NCI-H345 treated with DMSO at 0.1 percent for 48 hours (cell line): ENCODE data around the gene CLEC9A.
"Not testable (repeated sequence)": the region's sequence is repeated elsewhere in the genome, so short reads cannot be mapped to it uniquely, and the experiment has no call there.

ENCODE experiments used
- DNase-seq: peaks from one replicate; lab custom pipeline; 2025; ENCODE audit not compliant: unreplicated experiment; lab: John Stamatoyannopoulos, UW

CLEC9A gene

DNA sequence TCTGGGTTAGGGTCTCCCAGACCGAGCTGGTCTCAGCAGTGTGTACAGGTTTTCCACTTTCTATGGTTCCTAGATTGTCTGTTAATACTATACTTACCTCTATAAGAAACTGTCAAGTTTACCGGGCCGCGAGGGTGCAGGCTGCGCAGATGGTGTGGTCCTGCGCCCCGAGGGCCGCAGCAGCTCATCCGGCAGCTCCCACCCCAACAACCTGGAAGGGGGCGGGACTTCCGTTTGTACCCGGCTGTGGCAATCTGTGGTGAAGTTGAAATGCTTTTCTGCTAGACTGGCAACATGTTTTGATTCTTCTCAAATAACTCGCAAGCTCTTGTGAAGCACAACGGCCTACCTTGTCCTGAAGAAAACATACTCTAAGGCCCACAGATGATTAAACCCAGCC is at the start of gene CLEC9A:
Gene CLEC9A (plus strand): TSS at position 237 of the 400 bp plus-strand sequence. CDS start 22,006 bp downstream, outside the sequence.
- no peak for DNase-seq

DNA sequence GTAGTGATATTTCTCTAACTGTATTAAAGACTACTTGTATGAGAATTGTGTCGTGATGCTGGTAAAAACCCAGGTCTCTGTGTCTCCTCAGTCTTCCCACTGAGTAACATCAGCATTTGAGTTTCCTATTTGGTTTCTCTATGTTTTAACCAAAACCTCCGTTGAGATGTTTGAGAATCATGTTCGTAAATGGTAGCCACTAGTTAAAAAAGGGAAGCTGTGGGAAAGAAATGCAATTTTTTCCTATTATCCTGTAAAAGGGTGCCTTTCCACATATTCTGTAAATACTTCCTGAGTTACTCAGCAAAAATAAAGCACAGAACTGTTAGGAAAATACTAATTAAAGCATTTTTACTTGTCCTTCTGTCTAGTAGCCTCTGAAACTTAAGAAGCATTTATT is 38.6 kb upstream of the CLEC9A start:
- no peak for DNase-seq

DNA sequence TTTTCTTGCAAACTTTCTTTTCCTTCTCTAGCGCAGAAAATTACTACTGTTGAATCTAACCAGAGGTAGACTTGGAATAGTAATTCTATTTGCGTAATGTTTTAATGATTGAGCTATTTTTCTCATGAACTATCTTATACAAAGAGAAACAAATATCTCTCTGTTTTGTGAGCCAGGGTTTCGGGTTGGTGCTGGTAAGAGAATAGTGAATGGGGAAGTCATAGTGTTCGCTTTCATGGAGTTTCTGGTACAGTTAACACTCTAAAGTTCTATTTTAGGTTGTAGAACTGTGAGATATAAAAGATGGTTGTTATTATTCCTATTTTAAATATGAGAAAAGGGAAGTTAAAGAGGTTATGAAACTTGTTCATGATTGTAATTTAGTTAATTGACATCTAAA is 38.2 kb upstream of the CLEC9A start:
- no peak for DNase-seq

DNA sequence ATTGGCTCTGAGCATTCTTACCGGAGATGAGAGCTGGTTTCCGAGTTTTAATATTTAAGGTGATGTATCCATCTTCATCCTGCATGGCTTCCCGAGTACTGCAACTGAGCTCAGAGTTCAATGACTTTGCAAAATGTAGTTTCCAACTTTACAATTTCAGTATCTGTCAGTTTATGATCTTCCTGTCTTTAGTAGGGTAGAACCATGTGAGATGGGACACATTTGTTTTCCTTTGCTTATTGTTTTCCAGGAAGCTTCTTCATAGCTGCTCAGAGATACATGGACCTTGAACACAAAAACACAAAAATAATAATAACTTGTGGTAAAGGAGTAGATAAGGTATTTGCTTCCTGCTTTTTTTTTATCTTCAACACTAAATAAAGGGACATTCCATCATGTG is 31.5 kb upstream of the CLEC9A start, which contains the start of gene CLEC1B:
Gene CLEC1B (minus strand): TSS at position 106 of the 400 bp plus-strand sequence. CDS start 21 bp downstream, at position 85.
- DNase-seq = no peak

DNA sequence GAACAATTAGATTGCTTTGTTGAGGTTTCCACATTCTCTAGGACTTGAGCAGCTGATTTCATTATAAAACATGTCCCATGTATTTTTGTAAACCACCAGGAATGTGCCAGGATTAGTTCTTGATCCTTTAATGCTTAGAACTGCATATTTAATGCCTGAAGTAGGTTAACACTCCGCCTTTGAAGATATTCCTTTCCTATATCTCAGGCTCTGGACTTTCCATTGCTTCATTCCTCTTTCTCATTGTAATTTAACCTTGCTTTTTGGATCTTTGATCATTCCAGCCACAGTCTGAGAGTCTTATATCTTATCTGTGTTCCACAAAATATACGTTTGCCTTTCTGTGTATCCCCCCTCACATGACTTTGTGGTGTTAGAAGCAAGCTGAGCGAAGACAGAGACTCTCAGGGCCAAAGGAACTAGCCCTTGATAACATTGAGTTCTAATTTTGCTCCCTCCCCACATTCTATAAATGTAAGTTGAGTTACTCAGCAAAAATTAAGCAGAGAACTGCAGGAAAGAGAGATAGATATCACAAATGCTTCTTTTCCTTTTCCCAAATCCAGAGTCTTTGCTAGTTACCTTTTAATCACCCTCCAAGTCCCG is 29.2 kb upstream of the CLEC9A start:
- no peak for DNase-seq

DNA sequence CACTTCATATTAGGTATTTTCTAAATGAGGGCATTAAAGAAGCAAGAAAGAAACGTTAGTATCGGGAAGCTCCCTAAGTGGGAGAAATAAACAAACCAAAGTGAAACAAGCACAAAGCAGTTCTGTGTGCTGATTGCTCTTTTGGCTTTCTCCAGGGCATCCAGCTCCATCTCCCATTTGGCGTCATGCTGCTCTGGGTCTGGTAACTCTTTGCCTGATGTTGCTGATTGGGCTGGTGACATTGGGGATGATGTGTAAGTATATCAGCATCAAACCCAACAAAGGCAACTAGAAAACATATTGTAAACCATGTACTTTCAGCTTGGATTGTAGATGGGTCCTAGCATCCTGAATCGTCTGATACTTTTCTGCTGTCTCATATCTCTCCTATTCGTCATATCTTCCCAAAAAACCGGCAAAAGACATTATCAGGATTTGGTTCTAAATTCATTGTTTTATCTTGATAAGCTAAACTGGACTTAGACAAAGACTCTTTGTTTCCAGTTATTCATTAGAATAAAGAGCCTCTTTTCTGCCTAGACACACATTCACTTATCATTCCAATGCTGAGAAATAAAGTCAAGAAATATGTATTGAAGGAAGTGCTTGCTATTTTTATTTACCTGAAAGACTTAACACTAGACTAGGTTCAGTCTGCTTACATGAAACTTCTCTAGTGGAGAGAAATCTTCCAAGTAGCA is 17.7 kb upstream of the CLEC9A start:
- DNase-seq = no peak

DNA sequence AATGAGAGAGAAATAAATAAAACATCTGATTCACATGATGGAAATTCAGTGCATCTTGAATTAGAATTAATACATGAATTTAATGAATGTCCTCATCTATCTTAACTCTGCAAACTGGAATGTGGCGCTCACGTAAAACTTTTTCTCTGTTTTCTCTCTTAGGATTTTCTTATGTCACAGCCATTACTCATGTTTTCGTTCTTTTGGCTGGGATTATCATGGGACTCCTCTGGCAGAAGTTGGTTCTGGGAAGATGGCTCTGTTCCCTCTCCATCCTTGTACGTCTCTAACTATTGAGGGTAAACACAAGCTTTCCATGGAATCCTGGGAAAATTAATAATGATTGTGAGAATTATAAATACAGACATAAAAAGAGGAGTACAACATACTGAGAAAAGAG is 15.0 kb upstream of the CLEC9A start:
- DNase-seq = no peak

DNA sequence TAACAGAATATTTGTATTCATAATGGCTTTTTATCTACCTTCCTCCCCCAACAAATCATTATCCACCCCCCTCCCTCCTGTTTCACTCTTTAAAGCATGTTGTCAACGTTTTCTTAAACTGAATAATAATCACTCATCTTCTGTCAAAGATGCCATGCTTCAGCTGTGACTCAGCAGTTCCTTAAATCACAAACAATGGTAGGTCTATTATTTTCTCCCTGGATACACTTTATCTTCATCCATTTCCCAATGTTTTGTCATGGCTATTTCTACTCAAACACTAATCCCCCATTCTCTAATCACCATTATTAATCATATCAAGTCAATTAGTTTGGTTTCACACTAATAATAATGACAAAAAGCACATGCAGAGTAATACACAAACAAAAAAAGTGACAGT is 13.6 kb upstream of the CLEC9A start:
- DNase-seq = no peak

DNA sequence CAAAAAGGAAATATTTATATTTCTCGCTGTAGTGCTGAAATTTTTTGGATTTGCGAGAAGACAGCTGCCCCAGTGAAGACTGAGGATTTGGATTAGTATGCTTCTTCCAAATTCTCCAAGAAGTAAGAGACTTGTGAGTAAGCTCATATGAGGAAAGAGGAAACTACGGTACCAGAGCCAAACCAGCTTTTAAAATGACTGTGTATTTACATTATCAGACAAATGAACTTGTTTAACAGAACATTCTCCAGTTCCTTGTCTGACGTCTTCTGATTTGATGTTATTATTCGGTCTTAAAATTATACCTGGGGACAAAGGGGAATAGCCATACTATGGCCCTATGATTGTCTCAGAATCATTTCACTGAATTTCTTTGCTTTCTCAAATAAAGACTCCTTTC is 12.1 kb upstream of the CLEC9A start:
- DNase-seq = no peak

DNA sequence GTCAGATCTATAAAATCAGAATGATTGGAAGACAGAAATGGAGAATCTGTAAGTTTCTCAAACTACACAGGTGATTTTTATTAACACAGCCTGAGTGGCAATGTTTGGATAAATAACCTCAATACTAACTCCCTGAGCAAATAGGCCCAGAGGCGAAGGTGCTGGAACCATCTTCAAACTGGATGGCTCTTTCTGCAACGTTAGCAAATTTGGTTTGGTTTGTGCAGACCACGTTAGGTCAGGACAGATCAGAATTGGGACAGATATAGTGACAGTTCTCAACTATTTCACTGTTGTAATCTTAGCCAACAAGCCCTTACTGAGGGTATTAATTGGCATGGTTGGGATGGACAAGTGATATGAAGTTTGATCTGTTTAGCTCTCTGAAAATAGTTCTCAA is 9.1 kb upstream of the CLEC9A start:
- DNase-seq = no peak

DNA sequence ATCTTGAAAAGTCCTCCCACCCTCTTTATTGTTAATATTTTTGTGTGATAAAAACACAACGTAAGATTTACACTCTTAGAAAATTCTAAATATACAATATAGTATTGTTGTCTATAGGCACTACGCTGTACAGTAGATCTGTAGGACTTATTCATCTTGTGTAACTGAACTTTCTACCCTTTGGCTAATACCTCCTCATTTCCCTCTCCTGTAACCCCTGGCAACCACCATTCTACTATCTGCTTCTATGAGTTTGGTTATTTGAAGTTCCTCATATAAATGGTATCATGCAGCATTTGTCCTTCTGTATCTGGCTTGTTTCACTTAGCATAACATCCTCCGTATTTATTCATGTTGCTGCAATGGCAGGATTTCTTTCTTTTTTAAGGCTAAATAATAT is 5.2 kb upstream of the CLEC9A start:
- no peak for DNase-seq

DNA sequence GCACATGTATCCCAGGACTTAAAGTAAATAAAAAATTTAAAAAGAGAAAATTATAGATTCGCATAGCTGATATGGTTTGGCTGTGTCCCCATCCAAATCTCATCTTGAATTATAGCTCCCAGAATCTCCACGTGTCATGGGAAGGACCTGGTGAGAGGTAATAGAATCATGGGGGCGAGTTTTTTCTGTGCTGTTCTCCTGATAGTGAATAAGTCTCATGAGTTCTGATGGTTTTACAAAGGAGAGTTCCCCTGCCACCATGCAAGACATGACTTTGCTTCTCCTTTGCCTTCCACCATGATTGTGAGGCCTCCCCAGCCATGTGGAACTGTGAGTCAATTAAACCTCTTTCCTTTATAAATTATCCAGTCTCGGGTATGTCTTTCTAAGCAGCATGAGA is 3.8 kb upstream of the CLEC9A start:
- not testable (repeated sequence) for DNase-seq

DNA sequence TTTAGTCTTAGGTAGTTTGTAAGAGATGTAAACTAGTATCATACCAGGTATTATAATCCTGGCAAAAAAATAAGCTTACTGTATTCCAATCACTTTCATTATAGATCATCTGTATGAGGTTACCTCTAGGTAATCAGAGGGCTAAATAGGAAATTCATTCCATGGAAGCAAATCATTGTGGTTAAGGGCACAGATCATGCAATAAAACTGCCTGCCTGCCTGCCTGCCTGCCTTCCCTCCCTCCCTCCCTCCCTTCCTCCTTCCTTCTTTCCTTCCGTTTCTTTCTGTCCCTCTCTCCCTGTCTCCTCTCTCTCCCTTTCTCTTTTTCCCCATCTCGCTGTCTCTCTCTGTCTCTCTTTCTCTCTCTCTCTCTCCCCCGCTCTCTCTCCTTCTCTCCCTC is 3.2 kb upstream of the CLEC9A start:
- DNase-seq = no peak

DNA sequence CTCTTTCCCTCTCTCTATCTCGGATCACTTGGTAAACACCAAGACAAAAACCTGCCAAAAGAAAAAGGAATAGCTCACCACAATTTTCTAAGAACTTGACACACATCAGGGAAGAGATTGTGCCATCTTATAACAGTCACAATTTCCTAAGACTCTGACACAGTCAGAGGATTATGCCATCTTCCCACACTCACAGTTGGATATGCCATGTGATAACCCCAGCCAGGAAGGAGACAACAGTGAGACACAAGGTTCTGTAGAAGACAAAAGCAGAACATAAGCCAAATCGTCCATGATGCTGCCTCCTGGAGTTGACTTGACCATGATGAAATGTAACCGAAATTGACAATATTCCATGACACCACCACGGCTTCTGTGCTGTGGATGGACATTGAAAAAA is 2.8 kb upstream of the CLEC9A start:
- no peak for DNase-seq

DNA sequence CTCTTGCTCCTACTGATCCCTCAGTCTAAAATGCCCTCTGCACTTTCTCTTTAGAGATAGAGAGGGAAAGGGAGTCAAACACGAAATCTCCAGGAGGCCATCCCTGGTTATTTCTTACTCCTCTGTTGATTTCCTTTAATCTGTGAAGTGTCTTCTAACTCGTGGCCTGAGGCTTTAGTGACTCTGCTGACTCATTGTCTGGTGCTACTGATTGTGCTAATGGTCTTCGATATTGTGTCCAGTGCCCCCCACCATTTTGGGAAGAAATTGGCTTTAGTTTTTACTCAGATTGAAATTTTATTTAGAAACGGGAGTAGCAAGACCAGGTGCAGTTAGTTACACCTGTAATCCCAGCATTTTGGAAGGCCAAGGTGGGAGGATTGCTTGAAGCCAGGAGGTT is 839 bp downstream of the CLEC9A start:
- no peak for DNase-seq

DNA sequence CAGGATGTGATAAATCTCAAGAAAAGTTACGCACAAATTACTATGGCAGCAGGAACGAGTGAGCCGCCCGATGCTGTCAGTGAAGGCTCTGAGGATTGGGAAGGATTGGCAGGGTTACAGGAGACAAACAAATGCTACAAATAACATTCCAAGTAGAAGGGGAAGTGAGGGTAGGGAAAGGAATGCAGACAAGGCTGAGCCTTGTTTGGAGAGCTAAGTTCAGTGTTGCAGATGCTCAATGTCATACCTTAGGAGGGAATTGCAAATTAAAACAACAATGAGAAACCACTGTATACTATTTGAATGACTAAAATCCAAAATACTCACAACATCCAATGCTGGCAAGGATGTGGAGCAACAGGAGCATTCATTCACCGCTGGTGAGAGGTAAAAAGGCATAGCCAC is 1.3 kb downstream of the CLEC9A start:
- no peak for DNase-seq

DNA sequence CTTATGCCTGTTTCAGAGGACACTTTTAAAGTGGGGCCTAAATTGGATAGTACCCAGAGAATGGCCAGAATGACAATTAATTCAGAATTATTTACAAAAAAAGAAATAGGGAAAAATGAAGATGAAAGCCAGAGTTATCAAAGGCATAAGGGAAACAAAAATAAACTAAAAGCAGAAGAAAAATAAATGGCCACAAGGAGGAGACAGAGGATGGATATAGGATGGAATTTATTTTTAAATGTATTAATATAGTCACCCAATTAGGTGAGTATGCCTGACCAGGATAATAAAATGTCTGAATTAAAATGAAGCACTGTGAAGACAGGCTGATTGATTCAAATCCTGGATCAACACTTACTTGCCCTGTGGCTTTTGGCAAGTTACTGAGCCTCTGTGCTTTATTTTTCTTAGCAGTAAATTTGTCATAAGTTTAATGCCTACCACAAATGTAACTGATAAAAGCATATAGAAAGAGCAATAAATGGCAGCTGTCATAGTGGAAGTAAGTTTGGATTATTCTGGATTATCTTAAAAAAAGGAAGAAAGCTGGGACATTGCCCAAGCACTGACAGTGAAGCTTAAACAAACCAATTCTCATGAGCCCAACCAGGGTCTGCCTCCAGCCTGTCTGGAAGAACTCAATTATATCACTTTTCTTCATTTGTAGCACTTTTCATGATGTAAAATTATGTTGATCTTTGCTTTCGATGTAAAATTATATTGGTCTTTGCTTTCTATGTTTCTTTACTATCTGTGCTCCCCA is 3.5 kb downstream of the CLEC9A start:
- no peak for DNase-seq

DNA sequence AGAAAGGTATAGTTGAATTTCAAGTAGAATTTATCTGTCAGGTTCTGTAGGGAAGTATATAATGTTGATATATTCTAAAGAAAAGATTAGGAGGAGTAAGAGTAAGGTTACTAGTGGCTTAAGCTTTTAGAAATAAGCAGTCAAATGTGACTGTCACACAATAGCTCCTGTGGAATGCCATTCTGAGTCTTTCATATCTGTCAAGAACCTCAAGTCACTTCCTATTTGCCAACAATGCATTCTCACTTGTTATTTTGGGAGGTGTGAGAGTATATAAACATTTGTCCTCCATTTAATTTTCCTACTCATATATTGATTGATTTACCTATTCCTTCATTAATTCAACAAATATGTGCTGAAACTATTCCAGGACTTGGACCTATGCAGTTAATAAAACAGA is 11.7 kb downstream of the CLEC9A start:
- DNase-seq = no peak

DNA sequence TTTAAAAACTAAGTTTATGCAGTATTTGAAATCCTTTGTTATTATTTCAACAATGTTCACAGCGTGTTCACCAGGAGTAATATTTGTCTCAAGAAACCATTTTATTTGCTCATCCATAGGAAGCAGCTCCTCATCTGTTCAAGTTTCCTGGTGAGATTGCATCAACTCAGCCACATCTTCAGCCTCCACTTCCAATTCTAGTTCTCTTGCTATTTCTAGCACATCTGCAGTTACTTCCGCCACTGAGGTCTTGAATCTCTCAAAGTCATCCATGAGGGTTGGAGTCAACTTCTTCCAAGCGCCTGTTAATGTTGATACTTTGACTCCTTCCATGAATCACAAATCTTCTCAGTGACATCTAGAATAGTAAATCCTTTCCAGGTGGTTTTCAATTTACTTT is 18.0 kb downstream of the CLEC9A start:
- DNase-seq = no peak

DNA sequence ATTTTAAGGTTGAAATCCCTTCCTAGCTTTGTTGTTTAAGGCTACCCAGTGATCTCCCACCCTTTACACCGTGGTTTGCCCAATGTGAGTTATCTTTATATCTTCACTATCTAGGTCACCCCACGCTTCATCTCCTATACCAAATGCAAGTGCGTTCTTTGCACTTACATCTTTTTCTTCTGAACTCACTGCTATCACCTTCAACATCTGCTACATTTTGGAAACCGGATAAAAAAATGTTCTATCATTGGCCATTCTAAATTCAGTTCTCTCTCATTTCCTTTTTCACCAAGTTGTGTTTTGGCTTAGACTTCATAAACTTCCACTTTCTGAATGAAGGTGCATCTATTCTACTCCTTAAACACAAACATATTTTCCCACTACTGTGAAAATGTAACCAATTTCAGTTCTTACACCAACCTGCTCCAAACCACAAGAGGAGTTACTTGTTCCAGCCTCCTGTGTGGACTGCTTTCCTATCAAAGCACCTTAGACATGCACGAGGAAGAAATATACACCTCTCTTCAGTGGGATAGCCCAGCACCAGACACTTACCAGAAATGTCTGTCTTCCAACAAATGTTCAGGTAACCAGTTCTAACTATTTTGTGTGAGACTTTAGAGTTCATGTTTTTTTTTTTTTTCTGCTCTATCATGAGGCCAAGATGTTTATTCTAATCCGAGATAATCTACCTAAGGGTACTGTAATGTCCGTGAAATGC is 21.9 kb downstream of the CLEC9A start:
- no peak for DNase-seq

DNA sequence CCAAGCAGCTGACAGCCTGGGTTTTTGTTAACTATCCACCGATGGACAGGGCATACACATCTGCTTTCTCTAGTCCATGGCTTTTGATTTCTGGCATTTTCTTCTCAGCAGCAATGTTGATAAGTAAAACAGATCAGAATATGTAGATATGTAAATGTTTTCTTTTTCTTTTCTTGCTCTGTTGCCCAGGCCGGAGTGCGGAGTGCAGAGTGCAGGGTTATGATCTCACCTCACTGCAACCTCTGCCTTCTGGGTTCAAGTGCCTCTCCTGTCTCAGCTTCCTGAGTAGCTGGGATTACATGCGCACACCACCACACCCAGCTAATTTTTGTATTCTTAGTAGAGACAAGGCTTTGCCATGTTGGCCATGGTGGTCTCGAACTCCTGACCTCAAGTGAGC is 27.9 kb downstream of the CLEC9A start:
- no peak for DNase-seq

DNA sequence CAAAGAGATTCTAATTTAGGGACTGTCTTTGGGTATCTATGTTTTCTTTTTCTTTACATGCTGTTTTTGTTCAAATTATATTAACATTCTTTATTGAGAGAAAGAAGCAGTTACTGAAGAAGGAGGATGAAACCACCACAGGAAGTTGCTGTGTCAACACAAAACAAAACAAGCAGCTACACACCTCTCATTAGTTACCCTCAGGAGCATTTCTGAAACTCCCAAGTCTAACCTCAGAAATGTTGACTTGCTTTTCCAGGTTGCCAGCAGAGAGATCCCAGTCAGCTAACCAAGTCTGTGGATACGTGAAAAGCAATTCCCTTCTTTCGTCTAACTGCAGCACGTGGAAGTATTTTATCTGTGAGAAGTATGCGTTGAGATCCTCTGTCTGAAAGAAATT is 34.8 kb downstream of the CLEC9A start:
- DNase-seq = no peak
